ENCODE results near the gene TC2N.

Gene TC2N

GRCh38 chr14:91751719-91752118 lies 115.6 kb downstream of the TC2N start:
- Histone ChIP-seq H3K27ac (ENCODE audit: low read depth, low read length, poor library complexity, severe bottlenecking) (no peak overlapping the region), H3K4me3 (ENCODE audit: low read depth, low read length, poor library complexity, severe bottlenecking) (no peak overlapping the region), H3K4me2 (ENCODE audit: low read length) (no peak overlapping the region), H3F3A (ENCODE audit: insufficient read depth, low read length) (no peaks in the 10 kb centered on the region), H3K27me3 (ENCODE audit: insufficient read depth, low read length) (no peaks in the 10 kb centered on the region), H3K36me3 (ENCODE audit: insufficient read depth, low read length) (no peaks in the 10 kb centered on the region), H3K79me2 (ENCODE audit: insufficient read depth, low read length) (no peaks in the 10 kb centered on the region), H4K20me1 (ENCODE audit: insufficient read depth, low read length) (no peaks in the 10 kb centered on the region), H3K9me2 (ENCODE audit: low read depth, low read length) (no peaks in the 10 kb centered on the region), H3K9me3 (ENCODE audit: low read length) (no peaks in the 10 kb centered on the region), H3K4me1 (ENCODE audit: insufficient read depth, low read length, severe bottlenecking) (no peaks in the 10 kb centered on the region), H2AFZ (ENCODE audit: low read length) (no peak overlapping the region), H3K9ac (ENCODE audit: low read length) (no peak overlapping the region)
- TF ChIP-seq CTCF (IDR thresholded peaks at IDR 0.05; ENCODE audit: low read length) (no peak), EZH2 (IDR thresholded peaks at IDR 0.05; ENCODE audit: borderline replicate concordance, low read length) (no peak)

GRCh38 chr14:91750634-91751198 lies 116.6 kb downstream of the TC2N start:
- H4K20me1 ChIP-seq (ENCODE audit: insufficient read depth, low read length): no peaks in the 10 kb centered on the region
- no peaks in the 10 kb centered on the region for H3F3A ChIP-seq (ENCODE audit: insufficient read depth, low read length)
- H3K9me3 ChIP-seq (ENCODE audit: low read length): no peaks in the 10 kb centered on the region
- no peaks in the 10 kb centered on the region for H3K27me3 ChIP-seq (ENCODE audit: insufficient read depth, low read length)
- H3K79me2 ChIP-seq (ENCODE audit: insufficient read depth, low read length): no peaks in the 10 kb centered on the region
- H3K27ac ChIP-seq (ENCODE audit: low read depth, low read length, poor library complexity, severe bottlenecking): no peak overlapping the region
- H3K4me1 ChIP-seq (ENCODE audit: insufficient read depth, low read length, severe bottlenecking): no peaks in the 10 kb centered on the region
- no peak for TF ChIP-seq EZH2 (IDR thresholded peaks at IDR 0.05; ENCODE audit: borderline replicate concordance, low read length)
- TF ChIP-seq CTCF (IDR thresholded peaks at IDR 0.05; ENCODE audit: low read length): peak; percentile 8; the same call in 1 of the 2 replicates
- no peaks in the 10 kb centered on the region for H3K9me2 ChIP-seq (ENCODE audit: low read depth, low read length)
- no peak overlapping the region for H3K4me2 ChIP-seq (ENCODE audit: low read length)
- H3K4me3 ChIP-seq (ENCODE audit: low read depth, low read length, poor library complexity, severe bottlenecking): no peak overlapping the region
- no peak overlapping the region for H2AFZ ChIP-seq (ENCODE audit: low read length)
- no peaks in the 10 kb centered on the region for H3K36me3 ChIP-seq (ENCODE audit: insufficient read depth, low read length)
- H3K9ac ChIP-seq (ENCODE audit: low read length): no peak overlapping the region

GRCh38 chr14:91749868-91750267 lies 117.5 kb downstream of the TC2N start:
- no peaks in the 10 kb centered on the region for H4K20me1 ChIP-seq (ENCODE audit: insufficient read depth, low read length)
- no peaks in the 10 kb centered on the region for H3K79me2 ChIP-seq (ENCODE audit: insufficient read depth, low read length)
- H3K4me1 ChIP-seq (ENCODE audit: insufficient read depth, low read length, severe bottlenecking): no peaks in the 10 kb centered on the region
- no peaks in the 10 kb centered on the region for H3F3A ChIP-seq (ENCODE audit: insufficient read depth, low read length)
- no peak overlapping the region for H3K9ac ChIP-seq (ENCODE audit: low read length)
- H3K27me3 ChIP-seq (ENCODE audit: insufficient read depth, low read length): no peaks in the 10 kb centered on the region
- H3K4me2 ChIP-seq (ENCODE audit: low read length): no peak overlapping the region
- H3K9me2 ChIP-seq (ENCODE audit: low read depth, low read length): no peaks in the 10 kb centered on the region
- H3K4me3 ChIP-seq (ENCODE audit: low read depth, low read length, poor library complexity, severe bottlenecking): no peak overlapping the region
- no peaks in the 10 kb centered on the region for H3K36me3 ChIP-seq (ENCODE audit: insufficient read depth, low read length)
- H3K9me3 ChIP-seq (ENCODE audit: low read length): no peaks in the 10 kb centered on the region
- H2AFZ ChIP-seq (ENCODE audit: low read length): no peak overlapping the region
- no peak for TF ChIP-seq CTCF (IDR thresholded peaks at IDR 0.05; ENCODE audit: low read length)
- no peak for TF ChIP-seq EZH2 (IDR thresholded peaks at IDR 0.05; ENCODE audit: borderline replicate concordance, low read length)
- H3K27ac ChIP-seq (ENCODE audit: low read depth, low read length, poor library complexity, severe bottlenecking): no peak overlapping the region
